ENCODE data around the gene HABP2. TPM values are rescaled to one million over a fixed set of nuclear protein-coding genes. Genes with fewer than 3 reads are reported as not detected.

The HABP2 gene
- total and polyA plus RNA-seq, 11 donors = 0.23 to 0.30 TPM; not detected in 9

- Histone ChIP-seq H3K4me1 (peaks cover 0 to 42% (median 6%) of the 10 kb centered on the region in 12 donors), H3K4me3 (no peak overlapping the region), H3K27me3 (peaks cover 0 to 34% (median 0%) of the 10 kb centered on the region in 9 donors), H3K9me3 (no peaks in the 10 kb centered on the region), H3K36me3 (peaks cover 0 to 98% (median 19%) of the 10 kb centered on the region in 9 donors), H3K27ac (peak overlapping the region in 6 of 12 donors; percentile 9 to 42 (median 30))
- intact Hi-C loops (cut with DNase I) = no loop called here
- DNase-seq (no peak), ATAC-seq (peak in 2 of 4 donors; percentile 20 to 21)
- WGBS, 4 donors = 72 to 85% (median 77%) methylated on average over 7 of the region's 7 CpGs
- no peak for TF ChIP-seq POLR2A (IDR thresholded peaks at IDR 0.05)
- TF ChIP-seq CTCF (IDR thresholded peaks at IDR 0.05) = no peak
These were observed 65.5 kb downstream of the HABP2 start for GRCh38 chr10:113618338-113618737.

GRCh38 chr10:113619401-113619800 lies 66.5 kb downstream of the HABP2 start:
- H3K27me3 ChIP-seq = peaks cover 0 to 34% (median 0%) of the 10 kb centered on the region in 9 donors
- no peak overlapping the region for H3K4me3 ChIP-seq
- DNase-seq (no peak), ATAC-seq (no peak)
- WGBS, 4 donors = 89 to 100% (median 95%) methylated on average over 1 of the region's 1 CpG
- H3K9me3 ChIP-seq = no peaks in the 10 kb centered on the region
- TF ChIP-seq CTCF (IDR thresholded peaks at IDR 0.05) (no peak), POLR2A (IDR thresholded peaks at IDR 0.05) (no peak)
- H3K4me1 ChIP-seq = peaks cover 0 to 41% (median 0%) of the 10 kb centered on the region in 12 donors
- H3K36me3 ChIP-seq = peaks cover 0 to 98% (median 21%) of the 10 kb centered on the region in 9 donors
- H3K27ac ChIP-seq = peak overlapping the region in 1 of 12 donors; percentile 38
- intact Hi-C loops (cut with DNase I) = no loop called here

GRCh38 chr10:113620511-113620910 lies 67.7 kb downstream of the HABP2 start:
- no peaks in the 10 kb centered on the region for H3K9me3 ChIP-seq
- no peak for DNase-seq
- peaks cover 0 to 29% (median 0%) of the 10 kb centered on the region in 9 donors for H3K27me3 ChIP-seq
- H3K36me3 ChIP-seq = peaks cover 0 to 98% (median 27%) of the 10 kb centered on the region in 9 donors
- H3K4me1 ChIP-seq = peaks cover 0 to 37% (median 0%) of the 10 kb centered on the region in 12 donors
- TF ChIP-seq POLR2A (IDR thresholded peaks at IDR 0.05) = no peak
- TF ChIP-seq CTCF (IDR thresholded peaks at IDR 0.05) = no peak
- 58 to 72% (median 63%) methylated on average over 8 of the region's 8 CpGs for whole genome bisulfite sequencing, 4 donors
- ATAC-seq = no peak
- intact Hi-C loops (cut with DNase I) = no loop called here
- no peak overlapping the region for H3K4me3 ChIP-seq
- H3K27ac ChIP-seq = peak overlapping the region in 2 of 12 donors; percentile 14 to 25

- no peak for DNase-seq
- Histone ChIP-seq H3K4me3 (no peak overlapping the region), H3K27ac (peak overlapping the region in 1 of 12 donors; percentile 14), H3K4me1 (peaks cover 0 to 40% (median under 1%) of the 10 kb centered on the region in 12 donors), H3K27me3 (peaks cover 0 to 27% (median 0%) of the 10 kb centered on the region in 9 donors), H3K36me3 (peaks cover 0 to 98% (median 28%) of the 10 kb centered on the region in 9 donors), H3K9me3 (no peaks in the 10 kb centered on the region)
- WGBS, 4 donors = 85 to 89% (median 87%) methylated on average over 9 of the region's 9 CpGs
- TF ChIP-seq CTCF (IDR thresholded peaks at IDR 0.05) (no peak), POLR2A (IDR thresholded peaks at IDR 0.05) (no peak)
- intact Hi-C loops (cut with DNase I) = no loop called here
- ATAC-seq = no peak
These were observed 68.1 kb downstream of the HABP2 start for GRCh38 chr10:113620936-113621335.

Data from heart left ventricle (tissue), 16 donors.